ENCODE results near the gene ATP6V0C.

- TF ChIP-seq CTCF (IDR thresholded peaks at IDR 0.05) (no peak), EP300 (IDR thresholded peaks at IDR 0.05) (no peak), POLR2A (IDR thresholded peaks at IDR 0.05) (no peak)
These were observed 43.1 kb upstream of the ATP6V0C start for GRCh38 chr16:2470603-2471015.
